ENCODE data around the gene TAS1R1. TPM values are rescaled to one million over a fixed set of nuclear protein-coding genes. Genes with fewer than 3 reads are reported as not detected.

TAS1R1 gene
- total RNA-seq (2021; ENCODE audit: unreplicated experiment) = not detected
- not detected for polyA plus RNA-seq (2012; ENCODE audit: insufficient read length)
- Bru-seq, nascent RNA = percentile 11 among the genes with signal in this experiment
- percentile 12 among the genes with signal in this experiment for BruChase-seq, experiment 1, labeled RNA remaining after a 2-hour chase
- BruChase-seq, experiment 2, labeled RNA remaining after a 6-hour chase = percentile 17 among the genes with signal in this experiment
- long read RNA-seq, partial matches to known transcripts = 0 of 2 reads
- long read RNA-seq, other reads (novel, unspliced or antisense) = 2 of 2 reads

DNA sequence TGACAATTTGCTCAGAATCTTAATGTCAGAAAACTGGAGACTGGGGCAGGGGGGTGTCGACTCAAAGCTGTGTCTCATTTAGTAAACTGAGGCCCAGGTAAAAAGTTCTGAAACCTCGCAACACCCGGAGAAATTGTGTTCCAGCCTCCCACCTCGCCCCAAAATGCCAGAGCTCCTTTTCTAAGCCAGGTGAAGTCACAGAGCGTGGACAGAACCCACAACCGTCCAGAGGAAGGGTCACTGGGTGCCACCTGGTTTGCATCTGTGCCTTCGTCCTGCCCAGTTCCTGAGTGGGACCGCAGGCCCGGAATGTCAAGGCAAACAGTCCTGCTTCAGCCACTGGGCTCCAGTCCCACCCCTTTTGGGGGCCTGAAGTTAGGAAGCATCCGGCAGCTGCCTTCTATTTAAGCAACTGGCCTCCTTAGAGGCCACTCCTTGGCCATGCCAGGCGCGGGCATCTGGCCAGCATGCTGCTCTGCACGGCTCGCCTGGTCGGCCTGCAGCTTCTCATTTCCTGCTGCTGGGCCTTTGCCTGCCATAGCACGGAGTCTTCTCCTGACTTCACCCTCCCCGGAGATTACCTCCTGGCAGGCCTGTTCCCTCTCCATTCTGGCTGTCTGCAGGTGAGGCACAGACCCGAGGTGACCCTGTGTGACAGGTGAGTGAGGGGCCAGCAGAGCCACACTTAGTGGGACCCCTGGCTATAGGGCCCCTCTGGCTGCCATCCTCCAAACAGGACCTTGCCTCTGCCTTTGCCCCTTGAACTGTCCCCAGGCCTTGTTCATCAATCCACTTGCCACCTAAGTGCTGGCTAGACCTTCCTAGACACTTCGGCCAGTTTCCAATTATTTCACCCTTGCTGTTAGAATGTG lies at the start of gene TAS1R1:
TSS of gene TAS1R1 (plus strand) at position 401 of the 872 bp plus-strand sequence. CDS start at position 468, 67 bp downstream.
- intact Hi-C loops (cut with micrococcal nuclease; ENCODE audit: unreplicated experiment) = no loop called here
- H3K9me3 ChIP-seq (ENCODE audit: control insufficient read depth, insufficient read depth, low read depth, low read length) = no peaks in the 10 kb centered on the region
- DNase-seq (ENCODE audit: low read depth, low spot score) = no peak
- peaks cover 12% of the 10 kb centered on the region for H3K4me1 ChIP-seq (ENCODE audit: control insufficient read depth, insufficient read depth, low read length)
- H3K4me3 ChIP-seq (ENCODE audit: low read depth in 2 of 2, low read length in 2 of 2) = peak within 1 kb of the TSS; percentile 87 to 98
- ChIA-PET CTCF (interaction anchor here (0.6 to 1.9 kb wide), 3 partner anchors 31 to 118 kb away, joined by 3 to 5 read pairs (median 4); no protein-coding TSS in a partner anchor), POLR2A (interaction anchor here (0.5 kb wide), 1 partner anchor 33 kb away, joined by 3 read pairs; no protein-coding TSS in a partner anchor)
- no peaks in the 10 kb centered on the region for H3K27me3 ChIP-seq (ENCODE audit: control insufficient read depth, insufficient read depth, low read length)
- TF ChIP-seq TCF7L2 (IDR thresholded peaks at IDR 0.05; ENCODE audit: low read depth, low read length) = no peak
- no peak for TF ChIP-seq SIN3A (IDR thresholded peaks at IDR 0.05; ENCODE audit: borderline replicate concordance, insufficient read depth, low read depth, low read length)
- no peak for TF ChIP-seq POLR2AphosphoS5 (IDR thresholded peaks at IDR 0.05; ENCODE audit: low read depth, low read length)
- TF ChIP-seq, protein P1, sequence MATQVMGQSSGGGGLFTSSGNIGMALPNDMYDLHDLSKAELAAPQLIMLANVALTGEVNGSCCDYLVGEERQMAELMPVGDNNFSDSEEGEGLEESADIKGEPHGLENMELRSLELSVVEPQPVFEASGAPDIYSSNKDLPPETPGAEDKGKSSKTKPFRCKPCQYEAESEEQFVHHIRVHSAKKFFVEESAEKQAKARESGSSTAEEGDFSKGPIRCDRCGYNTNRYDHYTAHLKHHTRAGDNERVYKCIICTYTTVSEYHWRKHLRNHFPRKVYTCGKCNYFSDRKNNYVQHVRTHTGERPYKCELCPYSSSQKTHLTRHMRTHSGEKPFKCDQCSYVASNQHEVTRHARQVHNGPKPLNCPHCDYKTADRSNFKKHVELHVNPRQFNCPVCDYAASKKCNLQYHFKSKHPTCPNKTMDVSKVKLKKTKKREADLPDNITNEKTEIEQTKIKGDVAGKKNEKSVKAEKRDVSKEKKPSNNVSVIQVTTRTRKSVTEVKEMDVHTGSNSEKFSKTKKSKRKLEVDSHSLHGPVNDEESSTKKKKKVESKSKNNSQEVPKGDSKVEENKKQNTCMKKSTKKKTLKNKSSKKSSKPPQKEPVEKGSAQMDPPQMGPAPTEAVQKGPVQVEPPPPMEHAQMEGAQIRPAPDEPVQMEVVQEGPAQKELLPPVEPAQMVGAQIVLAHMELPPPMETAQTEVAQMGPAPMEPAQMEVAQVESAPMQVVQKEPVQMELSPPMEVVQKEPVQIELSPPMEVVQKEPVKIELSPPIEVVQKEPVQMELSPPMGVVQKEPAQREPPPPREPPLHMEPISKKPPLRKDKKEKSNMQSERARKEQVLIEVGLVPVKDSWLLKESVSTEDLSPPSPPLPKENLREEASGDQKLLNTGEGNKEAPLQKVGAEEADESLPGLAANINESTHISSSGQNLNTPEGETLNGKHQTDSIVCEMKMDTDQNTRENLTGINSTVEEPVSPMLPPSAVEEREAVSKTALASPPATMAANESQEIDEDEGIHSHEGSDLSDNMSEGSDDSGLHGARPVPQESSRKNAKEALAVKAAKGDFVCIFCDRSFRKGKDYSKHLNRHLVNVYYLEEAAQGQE (IDR thresholded peaks at IDR 0.05; ENCODE audit: insufficient read depth in 1 of 2, low read depth in 2 of 2, low read length in 1 of 2) = no peak
- TF ChIP-seq, protein P2, sequence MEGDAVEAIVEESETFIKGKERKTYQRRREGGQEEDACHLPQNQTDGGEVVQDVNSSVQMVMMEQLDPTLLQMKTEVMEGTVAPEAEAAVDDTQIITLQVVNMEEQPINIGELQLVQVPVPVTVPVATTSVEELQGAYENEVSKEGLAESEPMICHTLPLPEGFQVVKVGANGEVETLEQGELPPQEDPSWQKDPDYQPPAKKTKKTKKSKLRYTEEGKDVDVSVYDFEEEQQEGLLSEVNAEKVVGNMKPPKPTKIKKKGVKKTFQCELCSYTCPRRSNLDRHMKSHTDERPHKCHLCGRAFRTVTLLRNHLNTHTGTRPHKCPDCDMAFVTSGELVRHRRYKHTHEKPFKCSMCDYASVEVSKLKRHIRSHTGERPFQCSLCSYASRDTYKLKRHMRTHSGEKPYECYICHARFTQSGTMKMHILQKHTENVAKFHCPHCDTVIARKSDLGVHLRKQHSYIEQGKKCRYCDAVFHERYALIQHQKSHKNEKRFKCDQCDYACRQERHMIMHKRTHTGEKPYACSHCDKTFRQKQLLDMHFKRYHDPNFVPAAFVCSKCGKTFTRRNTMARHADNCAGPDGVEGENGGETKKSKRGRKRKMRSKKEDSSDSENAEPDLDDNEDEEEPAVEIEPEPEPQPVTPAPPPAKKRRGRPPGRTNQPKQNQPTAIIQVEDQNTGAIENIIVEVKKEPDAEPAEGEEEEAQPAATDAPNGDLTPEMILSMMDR (IDR thresholded peaks at IDR 0.05) = no peak
- no TSS peak for BruUV-seq (replicated peaks)
- ATAC-seq = peak; percentile 12; the same call in 1 of the 2 replicates
- H3K36me3 ChIP-seq (ENCODE audit: control insufficient read depth, insufficient read depth, low read length) = no peaks in the 10 kb centered on the region; the same call in 1 of the 2 replicates
- in situ Hi-C loops (cut with HindIII; ENCODE audit: low pct_unique_long_range_greater_than_20kb, low sequenced_read_pairs) = no loop called here
- H3K27ac ChIP-seq (ENCODE audit: low read length) = peak within 1 kb of the TSS; percentile 81

DNA sequence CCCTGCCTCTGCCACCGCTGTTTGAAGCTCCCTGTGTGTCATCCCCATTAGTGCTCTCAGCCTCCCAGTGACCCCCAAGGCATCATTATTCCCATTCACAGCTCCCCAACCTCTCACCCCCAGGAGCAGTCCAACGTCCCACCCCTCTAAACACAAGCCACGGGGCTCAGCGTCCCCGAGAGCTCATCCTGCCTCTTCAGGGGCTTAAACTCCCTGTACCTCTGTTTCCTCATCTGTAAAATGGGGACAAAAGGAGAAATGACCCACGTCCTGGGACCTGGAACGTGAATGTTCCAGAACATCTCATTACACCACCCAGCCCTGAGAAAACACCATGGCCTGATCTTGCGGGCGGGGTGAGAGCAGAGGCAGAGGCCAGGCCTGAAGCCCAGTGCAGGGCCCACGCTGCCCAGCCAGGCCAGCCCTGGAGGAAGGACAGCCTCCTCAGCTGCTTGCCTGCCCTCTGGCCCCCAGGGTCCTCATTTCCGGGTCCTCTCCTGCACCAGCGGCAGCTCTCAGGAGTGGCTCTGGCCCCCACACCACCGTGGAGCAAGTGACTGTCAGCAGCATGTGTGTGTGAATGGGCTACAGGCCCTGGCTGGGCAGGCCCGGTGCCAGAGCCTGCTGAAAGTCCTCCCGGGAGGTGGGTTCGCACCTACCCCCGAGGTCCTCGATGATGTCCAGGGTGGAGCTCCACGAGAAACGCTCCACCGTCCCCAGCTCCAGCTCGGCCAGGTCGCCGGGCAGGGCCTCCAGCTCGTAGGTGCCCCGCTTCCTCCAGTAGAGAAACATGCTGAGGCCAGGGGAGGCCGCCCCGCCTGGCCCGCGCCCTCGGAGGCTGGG lies 49.5 kb upstream of the TAS1R1 start:
- CTCF ChIA-PET = interaction anchor here (0.6 kb wide), 1 partner anchor 12 kb away, joined by 3 read pairs; no protein-coding TSS in a partner anchor
- ATAC-seq (no peak), DNase-seq (ENCODE audit: low read depth, low spot score) (no peak)
- intact Hi-C loops (cut with micrococcal nuclease; ENCODE audit: unreplicated experiment) = no loop called here
- Histone ChIP-seq H3K4me1 (ENCODE audit: control insufficient read depth, insufficient read depth, low read length) (no peaks in the 10 kb centered on the region), H3K36me3 (ENCODE audit: control insufficient read depth, insufficient read depth, low read length) (no peaks in the 10 kb centered on the region), H3K4me3 (ENCODE audit: low read depth in 2 of 2, low read length in 2 of 2) (no peak overlapping the region), H3K27me3 (ENCODE audit: control insufficient read depth, insufficient read depth, low read length) (no peaks in the 10 kb centered on the region), H3K9me3 (ENCODE audit: control insufficient read depth, insufficient read depth, low read depth, low read length) (no peaks in the 10 kb centered on the region), H3K27ac (ENCODE audit: low read length) (no peak overlapping the region)
- POLR2A ChIA-PET = no interaction called here
- in situ Hi-C loops (cut with HindIII; ENCODE audit: low pct_unique_long_range_greater_than_20kb, low sequenced_read_pairs) = no loop called here
- BruUV-seq (replicated peaks) = no TSS peak
- TF ChIP-seq, protein P1 (IDR thresholded peaks at IDR 0.05; ENCODE audit: insufficient read depth in 1 of 2, low read depth in 2 of 2, low read length in 1 of 2) = no peak
- TF ChIP-seq, protein P2 (IDR thresholded peaks at IDR 0.05) = no peak
- TF ChIP-seq POLR2AphosphoS5 (IDR thresholded peaks at IDR 0.05; ENCODE audit: low read depth, low read length) (no peak), SIN3A (IDR thresholded peaks at IDR 0.05; ENCODE audit: borderline replicate concordance, insufficient read depth, low read depth, low read length) (no peak), TCF7L2 (IDR thresholded peaks at IDR 0.05; ENCODE audit: low read depth, low read length) (no peak)

Data from Panc1 (cell line).